Heart right ventricle (tissue), 16 donors: ENCODE results near the gene ZNF677. TPM values are rescaled to one million over a fixed set of nuclear protein-coding genes. Genes with fewer than 3 reads are reported as not detected.
"Not testable (repeated sequence)": the region's sequence is repeated elsewhere in the genome, so short reads cannot be mapped to it uniquely, and the experiment has no call there.

Source experiments
- ATAC-seq, 8 donors: fragments of 200-7000 bp; cut with Tn5 transposase; one replicate each; pipeline ENCODE4 v1.9.1; 2020; ENCODE audit warnings: mild to moderate bottlenecking in 8 of 8, moderate library complexity in 8 of 8, moderate number of reproducible peaks in 1 of 8
- DNase-seq, 2 donors: peaks; one replicate each; pipeline ENCODE4 v3.0.0-alpha.2; 2020
- H3K27ac ChIP-seq, 10 donors: fragments of 200-600 bp; sonication (generic) in 2 of 10; one replicate each; pipeline versions ENCODE4 v1.5.0 to v1.8.0; 2020 to 2022; ENCODE audit warnings: mild to moderate bottlenecking in 3 of 10
- H3K27me3 ChIP-seq, 7 donors: fragments of 200-600 bp; one replicate each; pipeline ENCODE4 v1.8.0; 2021 to 2022; ENCODE audit warnings: mild to moderate bottlenecking in 2 of 7
- H3K36me3 ChIP-seq, 9 donors: fragments of 200-600 bp; sonication (generic) in 1 of 9; one replicate each; pipeline versions ENCODE4 v1.5.0 to v1.8.0; 2020 to 2022; ENCODE audit warnings: mild to moderate bottlenecking in 2 of 9
- H3K4me1 ChIP-seq, 9 donors: fragments of 200-600 bp; sonication (generic) in 1 of 9; one replicate each; pipeline versions ENCODE4 v1.5.0 to v1.8.0; 2020 to 2022; ENCODE audit warnings: mild to moderate bottlenecking in 4 of 9
- H3K4me3 ChIP-seq, 10 donors: fragments of 200-600 bp; sonication (generic) in 2 of 10; one replicate each; pipeline versions ENCODE4 v1.5.0 to v1.8.0; 2020 to 2022; ENCODE audit warnings: mild to moderate bottlenecking in 7 of 10, moderate library complexity in 2 of 10
- H3K9me3 ChIP-seq, 11 donors: fragments of 200-600 bp in 10 of 11; sonication (generic) in 2 of 11; one replicate each; pipeline versions ENCODE4 v1.5.0 to v1.8.0; 2013 to 2022; ENCODE audit warnings: mild to moderate bottlenecking in 2 of 11, control low read depth in 1 of 11, moderate library complexity in 1 of 11
- CTCF ChIP-seq, 9 donors: fragments of 200-600 bp; sonication (generic) in 2 of 9; IDR thresholded peaks; one replicate each; pipeline versions ENCODE4 v1.5.0 to v1.8.0; 2021 to 2022; ENCODE audit warnings: antibody characterized with exemption in 9 of 9, mild to moderate bottlenecking in 5 of 9, moderate library complexity in 1 of 9
- WGBS, 2 donors: extraction: QIAGEN DNeasy Blood & Tissue Kit; methylation state at CpG; one replicate each; pipeline ENCODE4 v1.1.7; 2013; ENCODE audit warnings: inconsistent platforms in 1 of 2; 5-methylcytosine and 5-hydroxymethylcytosine counted together
- intact Hi-C, 10 donors: fragments of 100-400 bp; cut with DNase I; formaldehyde crosslinking; loops; one replicate each; pipeline versions ENCODE4 v1.11.1 to v1.14.2; 2022
- polyA plus RNA-seq, 2 donors: library from polyadenylated mRNA; stranded (reverse); fragments of 200-250 nt; gene quantifications; one replicate each; pipeline ENCODE4 v1.2.3, GENCODE V29; 2013
- total RNA-seq, 10 donors: library from RNA; stranded (reverse); fragmentation: NEBNext Ultra II Directional in 3 of 10; extraction: Animal tissue kit (Norgen Biotek cat#: 25700) in 3 of 10; gene quantifications; one replicate each; pipeline versions ENCODE4 v1.2.1 to v1.2.4, GENCODE V29; 2021 to 2023
- donor health status: Arrhythmogenic right ventricular cardiomyopathy.
- donor health status: ischemic (EF 13 %, LVEDD 7.1; RV severe dilation, severe dysfunction).
- donor health status: healthy with polysubstance abuse.
- donor health status: DM: no; HTN: yes; CAD: no.
- donor health status: DM: no; HTN: no; CAD: no.
- donor health status: ischemic (EF 25% LVEDD 6.9; RV normal size, moderate dysfunction).
- donor health status: ischemic (EF 25% LVEDD 5.7; RV mildly dilated, moderate dysfunction).
- donor health status: healthy.
- donor health status: DM: yes; HTN: yes; CAD: no.
- donor health status: Ischemic cardiomyopathy.
- donor health status: ischemic (EF 35%, LVEDD 5.7; RV mildly dilated, moderate dysfunction).
- donor health status: nonischemic (EF 11% LVEDD 7.7; RV severe dilation, severe dysfunction).
- donor health status: DM: yes; HTN: yes; CAD: no.
- donor health status: PGD.
- donor health status: ischemic (EF 29% LVEDD 5.4; RV normal size, mild dysfunction).
- donor health status: nonischemic (EF 23%, LVEDD 6.1; RV moderate dilation, normal function).

The ZNF677 gene
- total and polyA plus RNA-seq, 12 donors = 7.9 to 28.0 (median 22.2) TPM

- Histone ChIP-seq H3K36me3 (no peaks in the 10 kb centered on the region), H3K27me3 (peaks cover 0 to 6% (median 0%) of the 10 kb centered on the region in 7 donors), H3K9me3 (peaks cover 0 to 25% (median 0%) of the 10 kb centered on the region in 11 donors), H3K27ac (no peak overlapping the region), H3K4me1 (no peaks in the 10 kb centered on the region), H3K4me3 (no peak overlapping the region)
- no peak for TF ChIP-seq CTCF (IDR thresholded peaks at IDR 0.05)
- ATAC-seq (no peak), DNase-seq (no peak)
- WGBS, 2 donors = 69 to 75% methylated on average over 4 of the region's 4 CpGs
- intact Hi-C loops = no loop called here
Observed at GRCh38 chr19:53285087-53285486, 30.4 kb upstream of the ZNF677 start.

GRCh38 chr19:53281947-53282346 lies 27.3 kb upstream of the ZNF677 start:
- H3K36me3 ChIP-seq, DNase-seq, H3K4me3 ChIP-seq, H3K27ac ChIP-seq, intact Hi-C loops, ATAC-seq, H3K4me1 ChIP-seq: not testable (repeated sequence)
- Histone ChIP-seq H3K27me3 (peaks cover 0 to 14% (median 3%) of the 10 kb centered on the region in 7 donors), H3K9me3 (peaks cover 0 to 11% (median 0%) of the 10 kb centered on the region in 11 donors)
- 44 to 75% methylated on average over 1 to 2 of the region's 8 CpGs for WGBS, 2 donors

GRCh38 chr19:53275480-53275879 lies 20.8 kb upstream of the ZNF677 start:
- Histone ChIP-seq H3K27ac (no peak overlapping the region), H3K36me3 (no peaks in the 10 kb centered on the region), H3K27me3 (peaks cover 0 to 22% (median 3%) of the 10 kb centered on the region in 7 donors), H3K4me1 (no peaks in the 10 kb centered on the region), H3K4me3 (no peak overlapping the region), H3K9me3 (peaks cover 0 to 35% (median 0%) of the 10 kb centered on the region in 11 donors)
- WGBS, 2 donors = 93 to 95% methylated on average over 2 of the region's 2 CpGs
- DNase-seq (no peak), ATAC-seq (no peak)
- no peak for TF ChIP-seq CTCF (IDR thresholded peaks at IDR 0.05)
- intact Hi-C loops = no loop called here

GRCh38 chr19:53272044-53272443 lies 17.4 kb upstream of the ZNF677 start:
- Histone ChIP-seq H3K9me3 (peaks cover 0 to 35% (median 0%) of the 10 kb centered on the region in 11 donors), H3K27ac (no peak overlapping the region), H3K4me3 (no peak overlapping the region), H3K4me1 (no peaks in the 10 kb centered on the region), H3K36me3 (no peaks in the 10 kb centered on the region), H3K27me3 (peaks cover 0 to 10% (median 0%) of the 10 kb centered on the region in 7 donors)
- no peak for ATAC-seq
- no peak for TF ChIP-seq CTCF (IDR thresholded peaks at IDR 0.05)
- DNase-seq = no peak
- intact Hi-C loops = no loop called here
- 81 to 84% methylated on average over 7 to 9 of the region's 9 CpGs for WGBS, 2 donors

GRCh38 chr19:53269861-53270260 lies 15.2 kb upstream of the ZNF677 start:
- H3K4me1 ChIP-seq, H3K36me3 ChIP-seq, intact Hi-C loops, H3K27ac ChIP-seq, DNase-seq, H3K4me3 ChIP-seq, ATAC-seq: not testable (repeated sequence)
- Histone ChIP-seq H3K27me3 (peaks cover 0 to 14% (median 8%) of the 10 kb centered on the region in 7 donors), H3K9me3 (peaks cover 0 to 37% (median 0%) of the 10 kb centered on the region in 11 donors)
- WGBS, 2 donors = 92 to 93% methylated on average over 12 to 27 of the region's 27 CpGs

GRCh38 chr19:53267623-53268022 lies 12.9 kb upstream of the ZNF677 start, which contains the start of gene VN1R4:
TSS of gene VN1R4 (minus strand) at chr19:53267723. CDS start at chr19:53267665, 58 bp downstream.
- peaks cover 0 to 27% (median 10%) of the 10 kb centered on the region in 7 donors for H3K27me3 ChIP-seq
- H3K4me3 ChIP-seq, H3K36me3 ChIP-seq, DNase-seq, intact Hi-C loops, H3K4me1 ChIP-seq, ATAC-seq, H3K27ac ChIP-seq: not testable (repeated sequence)
- H3K9me3 ChIP-seq = peaks cover 0 to 20% (median 0%) of the 10 kb centered on the region in 11 donors
- WGBS, 2 donors = 80% methylated on average over 4 of the region's 5 CpGs

- Histone ChIP-seq H3K27me3 (peaks cover 0 to 19% (median 4%) of the 10 kb centered on the region in 7 donors), H3K4me1 (peaks cover 0 to 20% (median 14%) of the 10 kb centered on the region in 9 donors), H3K9me3 (peaks cover 0 to 60% (median 0%) of the 10 kb centered on the region in 11 donors)
- H3K36me3 ChIP-seq, H3K27ac ChIP-seq, DNase-seq, ATAC-seq, H3K4me3 ChIP-seq: not testable (repeated sequence)
- intact Hi-C loops = loop anchor here in 3 of 10 donors (5.0 to 10.0 kb wide), 3 partner anchors 61 to 77 kb away; partner anchors contain the start of genes ZNF665 (in 1 of the 3) and ZNF845 (in 1 of the 3)
- 57 to 61% methylated on average over 14 of the region's 14 CpGs for WGBS, 2 donors
Observed at GRCh38 chr19:53257715-53258342, 3.2 kb upstream of the ZNF677 start, which contains the start of gene VN1R2. TSS of gene VN1R2 (plus strand) at chr19:53258292. CDS start at chr19:53258376, 84 bp downstream.
